ENCODE results near the gene TBC1D7. TPM values are rescaled to one million over a fixed set of nuclear protein-coding genes. Genes with fewer than 3 reads are reported as not detected.

Gene TBC1D7
- total RNA-seq, 1 donor from 2014 or later, result 28.7 TPM

GRCh38 chr6:13348334-13349113, 20.2 kb upstream of the TBC1D7 start:
- Mint-ChIP-seq H3K4me1 (ENCODE audit: unreplicated experiment) (peaks cover 8% of the 10 kb centered on the region), H3K27ac (no peak overlapping the region), H3K36me3 (no peaks in the 10 kb centered on the region), H3K9me3 (no peaks in the 10 kb centered on the region), H3K4me3 (no peak overlapping the region), H3K27me3 (no peaks in the 10 kb centered on the region)
- TF ChIP-seq, protein P1, sequence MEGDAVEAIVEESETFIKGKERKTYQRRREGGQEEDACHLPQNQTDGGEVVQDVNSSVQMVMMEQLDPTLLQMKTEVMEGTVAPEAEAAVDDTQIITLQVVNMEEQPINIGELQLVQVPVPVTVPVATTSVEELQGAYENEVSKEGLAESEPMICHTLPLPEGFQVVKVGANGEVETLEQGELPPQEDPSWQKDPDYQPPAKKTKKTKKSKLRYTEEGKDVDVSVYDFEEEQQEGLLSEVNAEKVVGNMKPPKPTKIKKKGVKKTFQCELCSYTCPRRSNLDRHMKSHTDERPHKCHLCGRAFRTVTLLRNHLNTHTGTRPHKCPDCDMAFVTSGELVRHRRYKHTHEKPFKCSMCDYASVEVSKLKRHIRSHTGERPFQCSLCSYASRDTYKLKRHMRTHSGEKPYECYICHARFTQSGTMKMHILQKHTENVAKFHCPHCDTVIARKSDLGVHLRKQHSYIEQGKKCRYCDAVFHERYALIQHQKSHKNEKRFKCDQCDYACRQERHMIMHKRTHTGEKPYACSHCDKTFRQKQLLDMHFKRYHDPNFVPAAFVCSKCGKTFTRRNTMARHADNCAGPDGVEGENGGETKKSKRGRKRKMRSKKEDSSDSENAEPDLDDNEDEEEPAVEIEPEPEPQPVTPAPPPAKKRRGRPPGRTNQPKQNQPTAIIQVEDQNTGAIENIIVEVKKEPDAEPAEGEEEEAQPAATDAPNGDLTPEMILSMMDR (conservative IDR thresholded peaks at IDR 0.05), result no peak
- DNase-seq (ENCODE audit: extremely low spot score, unreplicated experiment), result no peak

DNA sequence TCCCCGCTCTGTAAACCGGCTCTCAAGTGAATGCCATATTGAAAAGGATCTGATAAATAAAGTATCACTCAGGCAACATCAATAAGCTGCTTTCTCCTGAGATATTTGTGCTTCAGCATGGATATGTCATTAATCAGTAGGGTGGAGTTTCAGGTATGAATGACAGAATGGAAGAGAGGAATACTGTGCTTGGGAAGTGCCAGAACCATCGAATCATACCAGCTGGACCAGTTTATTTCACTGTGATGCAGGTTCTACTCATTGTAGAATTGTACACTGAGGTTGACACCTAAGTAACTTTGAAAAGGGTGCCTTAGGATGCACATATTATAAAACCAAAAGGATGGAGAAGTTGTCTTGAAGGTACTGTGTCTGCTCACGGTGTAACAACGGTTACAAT, 17.9 kb upstream of the TBC1D7 start:
- no peak overlapping the region for H3K4me3 Mint-ChIP-seq
- DNase-seq (ENCODE audit: extremely low spot score, unreplicated experiment), result no peak
- H3K4me1 Mint-ChIP-seq (ENCODE audit: unreplicated experiment), result peaks cover 5% of the 10 kb centered on the region
- no peak overlapping the region for H3K27ac Mint-ChIP-seq
- TF ChIP-seq, protein P1 (conservative IDR thresholded peaks at IDR 0.05), result no peak
- H3K36me3 Mint-ChIP-seq, result no peaks in the 10 kb centered on the region
- H3K9me3 Mint-ChIP-seq, result peaks cover 10% of the 10 kb centered on the region
- H3K27me3 Mint-ChIP-seq, result no peaks in the 10 kb centered on the region

- DNase-seq (ENCODE audit: extremely low spot score, unreplicated experiment), result no peak
- Mint-ChIP-seq H3K36me3 (no peaks in the 10 kb centered on the region), H3K27me3 (no peaks in the 10 kb centered on the region), H3K27ac (no peak overlapping the region), H3K4me1 (ENCODE audit: unreplicated experiment) (no peaks in the 10 kb centered on the region), H3K4me3 (no peak overlapping the region), H3K9me3 (peaks cover 10% of the 10 kb centered on the region)
- TF ChIP-seq, protein P1 (conservative IDR thresholded peaks at IDR 0.05), result no peak
Observed at GRCh38 chr6:13342414-13343019, 14.2 kb upstream of the TBC1D7 start.

DNA sequence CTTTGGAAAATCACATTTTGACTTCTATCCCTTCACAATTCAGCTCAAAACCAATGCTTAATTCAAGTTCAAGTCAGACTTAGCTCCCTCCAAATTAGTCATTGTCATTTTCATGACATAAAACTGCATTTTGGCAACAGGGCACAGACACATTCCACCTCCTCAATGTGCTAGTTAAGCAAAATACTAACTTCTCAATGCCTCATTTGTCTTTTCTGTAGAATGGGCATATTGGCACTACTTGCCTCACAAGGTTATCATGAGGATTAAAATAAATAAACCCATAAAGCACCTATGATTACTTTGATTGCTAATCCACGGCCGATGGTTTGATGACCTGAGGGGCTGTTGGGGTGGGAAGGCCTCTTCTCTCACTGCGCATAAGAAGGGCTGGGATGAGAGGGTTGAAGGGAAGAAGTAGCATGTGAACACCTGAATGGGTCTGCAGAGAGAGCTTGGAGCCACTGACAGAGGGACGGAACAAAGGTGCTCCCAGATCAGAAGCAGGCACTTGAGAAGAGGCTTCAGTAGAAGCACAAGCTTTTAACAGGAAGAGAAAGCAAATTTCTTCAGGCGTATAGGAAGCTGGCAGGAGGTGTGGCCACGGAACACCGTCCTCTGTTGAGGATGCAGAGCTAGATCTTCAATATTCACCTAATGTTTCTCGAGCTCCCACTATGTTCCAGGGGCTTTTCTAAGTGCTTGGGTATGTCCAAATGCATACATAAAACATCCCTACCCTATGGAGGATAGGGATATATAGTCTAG, 11.7 kb upstream of the TBC1D7 start:
- Mint-ChIP-seq H3K36me3 (no peaks in the 10 kb centered on the region), H3K27ac (no peak overlapping the region), H3K27me3 (no peaks in the 10 kb centered on the region), H3K4me3 (no peak overlapping the region), H3K4me1 (ENCODE audit: unreplicated experiment) (peaks cover 6% of the 10 kb centered on the region), H3K9me3 (peaks cover 10% of the 10 kb centered on the region)
- TF ChIP-seq, protein P1 (conservative IDR thresholded peaks at IDR 0.05), result no peak
- no peak for DNase-seq (ENCODE audit: extremely low spot score, unreplicated experiment)

GRCh38 chr6:13338038-13338437, 9.7 kb upstream of the TBC1D7 start:
- Mint-ChIP-seq H3K4me3 (no peak overlapping the region), H3K36me3 (no peaks in the 10 kb centered on the region), H3K27me3 (no peaks in the 10 kb centered on the region), H3K27ac (no peak overlapping the region), H3K9me3 (peaks cover 10% of the 10 kb centered on the region), H3K4me1 (ENCODE audit: unreplicated experiment) (peaks cover 6% of the 10 kb centered on the region)
- TF ChIP-seq, protein P1 (conservative IDR thresholded peaks at IDR 0.05), result no peak
- no peak for DNase-seq (ENCODE audit: extremely low spot score, unreplicated experiment)

Measured in type B pancreatic cell (in vitro differentiated cells).